NB4 (cell line): ENCODE data around the gene FUBP3.

Experiments used
- DNase-seq: peaks from one replicate; pipeline ENCODE4 v3.0.0; 2010; ENCODE audit warnings: low read depth
- H3K4me3 ChIP-seq: one replicate; pipeline ENCODE4 v1.5.1; 2011; ENCODE audit warnings: mild to moderate bottlenecking, low read depth, low read length, moderate library complexity
- MYC ChIP-seq: IDR thresholded peaks from 2 replicates; pipeline ENCODE4 v1.6.1; 2011; ENCODE audit warnings: low read depth, low read length
- POLR2A ChIP-seq: IDR thresholded peaks from 2 replicates; pipeline ENCODE4 v1.6.1; 2011; ENCODE audit warnings: mild to moderate bottlenecking; ENCODE audit not compliant: insufficient read length; ENCODE audit errors: extremely low read depth
- TF ChIP-seq, protein P1 (sequence below): IDR thresholded peaks from one replicate; pipeline ENCODE4 v1.5.1; 2012; ENCODE audit warnings: low read depth, low read length
- TF ChIP-seq, protein P2 (sequence below): IDR thresholded peaks from 2 replicates; pipeline ENCODE4 v1.6.1; 2011; ENCODE audit warnings: low read depth, low read length

Gene FUBP3

DNA sequence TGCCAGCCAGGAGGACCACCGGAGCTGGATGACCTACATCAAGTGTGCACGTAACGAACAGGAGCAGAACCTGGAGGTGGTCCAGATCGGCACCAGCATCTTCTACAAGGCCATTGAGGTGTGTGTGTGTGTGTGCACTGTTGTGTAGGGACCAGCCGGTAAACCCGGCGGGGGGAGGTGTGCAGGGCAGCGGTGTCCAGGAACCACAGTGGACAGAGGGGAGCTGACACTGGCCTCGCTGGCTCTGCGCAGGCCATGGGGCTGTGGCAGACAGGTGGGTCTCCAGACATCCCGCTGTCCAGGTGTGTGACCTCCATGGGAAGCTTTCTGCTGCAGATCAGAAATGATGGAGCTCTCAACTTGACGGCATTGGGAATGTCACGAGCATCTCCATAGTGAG lies 88.8 kb downstream of the FUBP3 start:
- no peak for TF ChIP-seq POLR2A
- TF ChIP-seq, protein P1, sequence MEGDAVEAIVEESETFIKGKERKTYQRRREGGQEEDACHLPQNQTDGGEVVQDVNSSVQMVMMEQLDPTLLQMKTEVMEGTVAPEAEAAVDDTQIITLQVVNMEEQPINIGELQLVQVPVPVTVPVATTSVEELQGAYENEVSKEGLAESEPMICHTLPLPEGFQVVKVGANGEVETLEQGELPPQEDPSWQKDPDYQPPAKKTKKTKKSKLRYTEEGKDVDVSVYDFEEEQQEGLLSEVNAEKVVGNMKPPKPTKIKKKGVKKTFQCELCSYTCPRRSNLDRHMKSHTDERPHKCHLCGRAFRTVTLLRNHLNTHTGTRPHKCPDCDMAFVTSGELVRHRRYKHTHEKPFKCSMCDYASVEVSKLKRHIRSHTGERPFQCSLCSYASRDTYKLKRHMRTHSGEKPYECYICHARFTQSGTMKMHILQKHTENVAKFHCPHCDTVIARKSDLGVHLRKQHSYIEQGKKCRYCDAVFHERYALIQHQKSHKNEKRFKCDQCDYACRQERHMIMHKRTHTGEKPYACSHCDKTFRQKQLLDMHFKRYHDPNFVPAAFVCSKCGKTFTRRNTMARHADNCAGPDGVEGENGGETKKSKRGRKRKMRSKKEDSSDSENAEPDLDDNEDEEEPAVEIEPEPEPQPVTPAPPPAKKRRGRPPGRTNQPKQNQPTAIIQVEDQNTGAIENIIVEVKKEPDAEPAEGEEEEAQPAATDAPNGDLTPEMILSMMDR: no peak
- TF ChIP-seq MYC: no peak
- TF ChIP-seq, protein P2, sequence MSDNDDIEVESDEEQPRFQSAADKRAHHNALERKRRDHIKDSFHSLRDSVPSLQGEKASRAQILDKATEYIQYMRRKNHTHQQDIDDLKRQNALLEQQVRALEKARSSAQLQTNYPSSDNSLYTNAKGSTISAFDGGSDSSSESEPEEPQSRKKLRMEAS: no peak
- no peak overlapping the region for H3K4me3 ChIP-seq
- DNase-seq: no peak

DNA sequence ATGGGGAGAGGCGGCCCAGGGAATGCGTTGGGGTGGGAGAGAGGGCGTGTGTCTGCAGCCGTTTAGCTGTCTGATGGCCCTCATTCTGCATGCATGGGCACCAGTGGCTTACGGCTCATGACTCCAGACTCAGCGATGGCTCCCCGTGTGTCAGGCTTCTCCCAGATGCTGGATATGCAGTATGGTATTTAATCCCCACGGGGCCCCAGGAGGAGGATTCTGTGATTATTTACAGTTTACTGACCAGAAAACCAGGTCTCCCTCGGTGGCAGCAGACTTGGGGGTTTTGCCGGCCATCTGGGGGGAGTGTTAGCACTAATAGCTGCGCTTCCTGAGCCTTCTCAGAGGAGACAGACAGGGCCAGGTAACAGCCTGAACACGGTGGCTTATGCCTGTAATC lies 89.3 kb downstream of the FUBP3 start:
- TF ChIP-seq, protein P2: no peak
- TF ChIP-seq MYC (no peak), POLR2A (no peak)
- TF ChIP-seq, protein P1: no peak
- H3K4me3 ChIP-seq: no peak overlapping the region

DNA sequence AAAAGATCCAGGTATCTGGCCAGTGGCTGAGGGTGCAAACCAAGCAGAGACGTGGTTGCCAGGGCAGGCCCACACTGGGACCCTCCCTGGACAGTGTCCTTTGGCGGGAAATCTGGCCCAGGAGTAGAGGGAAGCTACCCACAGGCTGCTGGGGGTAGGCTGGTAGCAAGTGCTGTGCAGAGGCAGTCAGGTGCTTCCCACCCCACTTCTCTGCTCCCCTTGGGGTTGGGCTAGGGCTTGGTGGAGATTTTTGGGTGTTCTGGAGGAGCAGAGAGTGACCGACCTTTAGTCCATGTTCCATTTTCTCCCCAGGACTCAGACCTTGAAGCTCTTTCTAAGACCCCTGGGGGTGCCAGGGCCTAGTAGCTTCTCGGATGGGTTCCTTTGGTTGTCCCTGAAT lies 90.6 kb downstream of the FUBP3 start:
- TF ChIP-seq, protein P2: no peak
- TF ChIP-seq, protein P1: no peak
- TF ChIP-seq POLR2A (no peak), MYC (no peak)
- H3K4me3 ChIP-seq: no peak overlapping the region
- DNase-seq: no peak

More for the DNA sequence above, 89.3 kb downstream of the FUBP3 start:
- DNase-seq: no peak

DNA sequence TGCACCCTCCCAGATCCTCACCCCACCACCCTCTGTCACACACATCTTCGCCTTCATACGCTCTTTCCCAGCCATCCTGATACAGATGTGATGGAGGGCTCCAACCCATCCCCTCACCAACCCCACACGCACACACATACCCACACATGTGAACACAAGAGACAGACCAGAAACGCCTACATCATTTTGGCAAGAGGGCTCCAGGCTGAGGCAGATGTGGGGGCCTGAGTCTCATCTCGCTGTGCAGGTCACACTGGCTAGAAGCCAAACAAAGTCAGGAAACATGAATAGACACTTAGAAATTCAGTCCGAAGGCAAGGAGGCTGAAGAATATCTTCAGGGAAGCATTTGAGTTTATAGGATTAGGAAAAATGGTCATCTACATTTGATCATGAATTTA lies 91.3 kb downstream of the FUBP3 start:
- DNase-seq: no peak
- no peak overlapping the region for H3K4me3 ChIP-seq
- TF ChIP-seq MYC (no peak), POLR2A (no peak)
- TF ChIP-seq, protein P1: no peak

DNA sequence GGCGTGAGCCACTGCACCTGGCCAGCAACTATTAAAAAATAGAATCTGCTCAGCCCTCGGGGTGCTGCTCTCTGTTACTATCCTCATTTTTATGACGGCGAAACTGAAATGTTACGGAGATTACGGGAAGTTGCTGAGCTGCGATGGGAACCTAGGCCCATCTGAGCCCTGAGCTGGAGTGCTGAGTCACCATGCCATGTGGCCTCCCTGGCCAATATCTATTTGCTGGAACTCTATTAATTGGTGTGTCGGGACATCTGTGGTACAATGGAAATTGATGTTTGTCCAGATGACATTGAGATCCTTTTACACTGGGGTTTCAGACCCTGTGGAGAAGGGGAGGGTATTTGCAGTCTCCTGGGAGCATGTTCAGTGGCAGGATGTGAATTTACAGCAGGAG lies 93.1 kb downstream of the FUBP3 start:
- TF ChIP-seq, protein P1: no peak
- TF ChIP-seq POLR2A (no peak), MYC (peak; percentile 9; the same call in 1 of the 2 replicates)
- TF ChIP-seq, protein P2: peak; percentile 13; the same call in 1 of the 2 replicates
- H3K4me3 ChIP-seq: no peak overlapping the region
- DNase-seq: no peak
